Endothelial cell (in vitro differentiated cells): ENCODE results near the gene RAB13. TPM values are rescaled to one million over a fixed set of nuclear protein-coding genes. Genes with fewer than 3 reads are reported as not detected.

Experiments
- DNase-seq: peaks from one replicate; pipeline ENCODE4 v3.0.0; 2021; ENCODE audit warnings: low spot score
- H3K27ac Mint-ChIP-seq: one replicate; pipeline ENCODE4 v1.8.0; 2021; ENCODE audit warnings: mixed read lengths, inconsistent platforms; ENCODE audit not compliant: unreplicated experiment
- H3K27me3 Mint-ChIP-seq: one replicate; pipeline ENCODE4 v1.8.0; 2021; ENCODE audit warnings: mild to moderate bottlenecking, moderate library complexity, mixed read lengths, inconsistent platforms; ENCODE audit not compliant: unreplicated experiment
- H3K36me3 Mint-ChIP-seq: one replicate; pipeline ENCODE4 v1.8.0; 2021; ENCODE audit warnings: mild to moderate bottlenecking, low read depth, mixed read lengths, inconsistent platforms; ENCODE audit not compliant: unreplicated experiment
- H3K4me1 Mint-ChIP-seq: one replicate; pipeline ENCODE4 v1.8.0; 2021; ENCODE audit warnings: mild to moderate bottlenecking, mixed read lengths, inconsistent platforms; ENCODE audit not compliant: unreplicated experiment
- H3K4me3 Mint-ChIP-seq: one replicate; pipeline ENCODE4 v1.8.0; 2021; ENCODE audit warnings: mild to moderate bottlenecking, mixed read lengths, inconsistent platforms; ENCODE audit not compliant: unreplicated experiment
- H3K9me3 Mint-ChIP-seq: one replicate; pipeline ENCODE4 v1.8.0; 2021; ENCODE audit warnings: mixed read lengths, inconsistent platforms; ENCODE audit not compliant: unreplicated experiment
- CTCF ChIP-seq: fragments of 200-600 bp; sonication (generic); IDR thresholded peaks from one replicate; pipeline ENCODE4 v1.5.0; 2021; ENCODE audit warnings: antibody characterized with exemption; ENCODE audit not compliant: unreplicated experiment
- total RNA-seq: library from RNA; stranded (reverse); fragmentation: NEBNext Ultra II Directional; extraction: Animal tissue kit (Norgen Biotek cat#: 25700); gene quantifications from one replicate; pipeline ENCODE4 v1.2.1, GENCODE V29; 2021; ENCODE audit not compliant: unreplicated experiment

Gene RAB13
- total RNA-seq, 1 donor from 2014 or later: 419 TPM

- peak within 1 kb of the TSS; percentile 96 for H3K4me3 Mint-ChIP-seq
- no peak for TF ChIP-seq CTCF
Measured at GRCh38 chr1:153963030-153963849, 22.9 kb downstream of the RAB13 start, which contains the start of gene SLC39A1. SLC39A1 (minus strand) TSS chr1:153963537; CDS start chr1:153962715, 822 bp downstream.

GRCh38 chr1:153962088-153963029 is 23.8 kb downstream of the RAB13 start:
- H3K9me3 Mint-ChIP-seq: no peaks in the 10 kb centered on the region
- H3K27ac Mint-ChIP-seq: peak overlapping the region; percentile 100
- no peak for DNase-seq
- H3K27me3 Mint-ChIP-seq: peaks cover 17% of the 10 kb centered on the region
- no peak for TF ChIP-seq CTCF
- H3K36me3 Mint-ChIP-seq: peaks cover 15% of the 10 kb centered on the region
- H3K4me3 Mint-ChIP-seq: peak overlapping the region; percentile 96
- peaks cover 65% of the 10 kb centered on the region for H3K4me1 Mint-ChIP-seq

More at GRCh38 chr1:153963030-153963849, 22.9 kb downstream of the RAB13 start, which contains the start of gene SLC39A1:
- Mint-ChIP-seq H3K27ac (peak within 1 kb of the TSS; percentile 100), H3K27me3 (peaks cover 17% of the 10 kb centered on the region), H3K9me3 (no peaks in the 10 kb centered on the region), H3K4me1 (peaks cover 63% of the 10 kb centered on the region), H3K36me3 (peaks cover 15% of the 10 kb centered on the region)
- peak; percentile 96 for DNase-seq

GRCh38 chr1:153961421-153961820 is 24.7 kb downstream of the RAB13 start:
- DNase-seq: no peak
- H3K36me3 Mint-ChIP-seq: peaks cover 15% of the 10 kb centered on the region
- H3K27ac Mint-ChIP-seq: peak overlapping the region; percentile 100
- H3K27me3 Mint-ChIP-seq: peaks cover 18% of the 10 kb centered on the region
- H3K4me1 Mint-ChIP-seq: peaks cover 68% of the 10 kb centered on the region
- TF ChIP-seq CTCF: no peak
- H3K9me3 Mint-ChIP-seq: no peaks in the 10 kb centered on the region
- peak overlapping the region; percentile 96 for H3K4me3 Mint-ChIP-seq

- Mint-ChIP-seq H3K9me3 (no peaks in the 10 kb centered on the region), H3K4me3 (no peak overlapping the region), H3K27me3 (peaks cover 18% of the 10 kb centered on the region), H3K4me1 (peaks cover 63% of the 10 kb centered on the region), H3K36me3 (peaks cover 11% of the 10 kb centered on the region), H3K27ac (no peak overlapping the region)
- TF ChIP-seq CTCF: no peak
- no peak for DNase-seq
Measured at GRCh38 chr1:153960206-153960605, 25.9 kb downstream of the RAB13 start.
